IPS-20b (cell line): ENCODE data around the gene CDKN2B-AS1.
"Not testable (repeated sequence)": the region's sequence is repeated elsewhere in the genome, so short reads cannot be mapped to it uniquely, and the experiment has no call there.

Source experiments
- H3K27ac ChIP-seq: one replicate; pipeline ENCODE4 v1.5.1; 2013; ENCODE audit warnings: low read length
- H3K27me3 ChIP-seq: 2 replicates; pipeline ENCODE4 v1.6.1; 2013; ENCODE audit warnings: mild to moderate bottlenecking, low read length, inconsistent platforms; ENCODE audit not compliant: insufficient read depth
- H3K36me3 ChIP-seq: 2 replicates; pipeline ENCODE4 v1.6.1; 2013; ENCODE audit warnings: low read depth, mild to moderate bottlenecking, inconsistent platforms, low read length, moderate library complexity; ENCODE audit not compliant: insufficient read depth
- H3K4me1 ChIP-seq: 2 replicates; pipeline ENCODE4 v1.6.1; 2013; ENCODE audit warnings: mild to moderate bottlenecking, control low read depth, inconsistent platforms, low read length, moderate library complexity; ENCODE audit not compliant: insufficient read depth
- H3K4me3 ChIP-seq: 2 replicates; pipeline ENCODE4 v1.5.1; 2013; ENCODE audit warnings: mild to moderate bottlenecking, low read length, inconsistent platforms
- H3K9ac ChIP-seq: 2 replicates; pipeline ENCODE4 v1.6.1; 2013; ENCODE audit warnings: low read depth, mild to moderate bottlenecking, inconsistent platforms, low read length, moderate library complexity
- H3K9me3 ChIP-seq: 2 replicates; pipeline ENCODE4 v1.6.1; 2013; ENCODE audit warnings: mild to moderate bottlenecking, low read depth, low read length, inconsistent platforms; ENCODE audit not compliant: insufficient read depth

The CDKN2B-AS1 gene

DNA sequence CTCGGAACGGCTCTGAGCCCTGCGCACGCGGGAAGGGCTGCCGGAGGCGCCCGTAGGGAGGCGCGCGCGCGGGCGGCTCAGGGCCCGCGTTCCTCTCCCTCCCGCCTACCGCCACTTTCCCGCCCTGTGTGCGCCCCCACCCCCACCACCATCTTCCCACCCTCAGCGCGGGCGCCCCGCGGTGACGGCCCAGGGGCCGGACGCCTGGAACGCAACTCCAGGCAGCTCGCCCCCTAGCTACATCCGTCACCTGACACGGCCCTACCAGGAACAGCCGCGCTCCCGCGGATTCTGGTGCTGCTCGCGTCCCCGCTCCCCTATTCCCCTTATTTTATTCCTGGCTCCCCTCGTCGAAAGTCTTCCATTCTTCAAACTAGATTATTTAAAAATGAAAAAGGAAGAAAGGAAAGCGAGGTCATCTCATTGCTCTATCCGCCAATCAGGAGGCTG is at the start of gene CDKN2B-AS1:
Gene CDKN2B-AS1, plus strand, starts transcription at position 236 of the 450 bp plus-strand sequence.
- Histone ChIP-seq H3K9me3 (no peaks in the 10 kb centered on the region), H3K27me3 (peaks cover 99% of the 10 kb centered on the region), H3K4me3 (peak within 1 kb of the TSS; percentile 80), H3K4me1 (peaks cover 19% of the 10 kb centered on the region), H3K27ac (no peak within 1 kb of the TSS), H3K9ac (no peak within 1 kb of the TSS), H3K36me3 (no peaks in the 10 kb centered on the region)

DNA sequence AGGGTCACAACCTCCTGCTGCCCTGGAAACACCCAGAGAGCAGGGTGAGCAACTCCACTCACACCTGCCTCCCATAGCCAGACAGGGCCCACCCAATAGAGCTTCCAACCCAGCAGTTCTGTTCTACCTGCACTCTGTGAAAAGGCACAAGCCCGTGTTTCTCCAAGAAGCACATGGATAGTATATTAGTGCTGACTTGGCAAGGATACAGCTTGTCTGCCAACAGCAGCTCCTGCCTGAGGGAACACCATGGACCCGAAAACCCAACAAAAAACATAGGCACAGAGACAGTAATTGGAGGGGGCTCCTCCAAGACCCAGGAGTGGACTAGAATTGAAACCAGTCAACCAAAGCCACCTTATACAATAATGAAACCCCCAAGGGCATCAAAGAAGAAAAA is 49.0 kb upstream of the CDKN2B-AS1 start:
- Histone ChIP-seq H3K36me3 (no peaks in the 10 kb centered on the region), H3K4me1 (no peaks in the 10 kb centered on the region)

DNA sequence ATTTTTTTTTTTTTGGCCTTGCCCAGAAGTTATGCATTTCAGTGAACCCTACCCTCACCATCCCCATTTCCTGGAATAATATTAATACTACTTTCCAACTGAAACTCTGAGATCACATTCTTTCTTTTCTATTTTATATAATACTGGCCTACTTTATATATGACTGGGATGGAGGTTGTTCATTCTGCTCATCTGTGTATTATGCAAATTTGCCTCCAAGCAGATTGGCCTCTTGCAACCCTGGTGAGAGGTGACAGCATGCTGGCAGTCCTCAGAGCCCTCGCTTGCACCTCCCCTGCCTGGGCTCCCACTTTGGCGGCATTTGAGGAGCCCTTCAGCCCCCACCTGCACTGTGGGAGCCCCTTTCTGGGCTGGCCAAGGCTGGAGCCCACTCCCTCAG is 35.8 kb upstream of the CDKN2B-AS1 start:
- no peaks in the 10 kb centered on the region for H3K4me1 ChIP-seq
- no peaks in the 10 kb centered on the region for H3K36me3 ChIP-seq
- no peak overlapping the region for H3K9ac ChIP-seq
- H3K27ac ChIP-seq, result no peak overlapping the region
- H3K9me3 ChIP-seq, result no peaks in the 10 kb centered on the region
- H3K4me3 ChIP-seq, result no peak overlapping the region
- H3K27me3 ChIP-seq, result peaks cover 36% of the 10 kb centered on the region

More for the DNA sequence above, 49.0 kb upstream of the CDKN2B-AS1 start:
- Histone ChIP-seq H3K9ac (no peak overlapping the region), H3K9me3 (no peaks in the 10 kb centered on the region), H3K4me3 (no peak overlapping the region), H3K27me3 (no peaks in the 10 kb centered on the region), H3K27ac (no peak overlapping the region)

DNA sequence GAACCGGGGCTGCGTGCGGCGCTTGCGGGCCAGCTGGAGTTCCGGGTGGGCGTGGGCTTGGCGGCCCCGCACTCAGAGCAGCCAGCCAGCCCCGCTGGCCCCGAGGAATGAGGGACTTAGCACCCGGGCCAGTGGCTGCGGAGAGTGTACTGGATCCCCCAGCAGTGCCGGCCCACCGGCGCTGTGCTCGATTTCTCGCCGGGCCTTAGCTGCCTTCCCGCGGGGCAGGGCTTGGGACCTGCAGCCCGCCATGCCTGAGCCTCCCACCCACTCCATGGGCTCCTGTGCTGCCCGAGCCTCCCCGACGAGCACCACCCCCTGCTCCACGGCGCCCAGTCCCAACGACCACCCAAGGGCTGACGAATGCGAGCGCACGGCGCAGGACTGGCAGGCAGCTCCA is 35.3 kb upstream of the CDKN2B-AS1 start:
- H3K27me3 ChIP-seq, result peaks cover 40% of the 10 kb centered on the region
- not testable (repeated sequence) for H3K9ac ChIP-seq, H3K4me3 ChIP-seq

DNA sequence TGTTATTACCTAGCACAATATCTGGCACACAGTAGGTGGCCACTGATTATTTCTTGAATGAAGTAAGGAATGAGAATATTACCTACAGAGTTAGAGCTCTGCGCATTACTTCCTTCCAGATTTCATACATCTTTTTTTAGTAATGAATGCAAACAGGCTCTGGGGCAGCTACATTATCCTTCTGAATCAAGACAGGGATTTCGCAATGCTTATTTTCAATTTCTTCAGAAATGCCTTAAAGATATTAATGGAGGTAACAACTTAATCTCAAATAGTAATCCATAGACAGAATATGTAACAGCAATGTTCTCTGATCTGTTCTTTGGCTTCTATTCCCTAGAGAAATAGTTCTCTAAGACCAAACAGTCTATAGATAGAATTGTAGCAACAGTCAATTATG is 33.0 kb upstream of the CDKN2B-AS1 start:
- H3K36me3 ChIP-seq, result no peaks in the 10 kb centered on the region
- no peak overlapping the region for H3K4me3 ChIP-seq
- no peak overlapping the region for H3K9ac ChIP-seq
- no peaks in the 10 kb centered on the region; the same call in 1 of the 2 replicates for H3K4me1 ChIP-seq
- peaks cover 63% of the 10 kb centered on the region for H3K27me3 ChIP-seq
- no peaks in the 10 kb centered on the region; the same call in 1 of the 2 replicates for H3K9me3 ChIP-seq
- no peak overlapping the region for H3K27ac ChIP-seq

More for the DNA sequence above, 35.3 kb upstream of the CDKN2B-AS1 start:
- H3K9me3 ChIP-seq, H3K27ac ChIP-seq, H3K36me3 ChIP-seq, H3K4me1 ChIP-seq: not testable (repeated sequence)

DNA sequence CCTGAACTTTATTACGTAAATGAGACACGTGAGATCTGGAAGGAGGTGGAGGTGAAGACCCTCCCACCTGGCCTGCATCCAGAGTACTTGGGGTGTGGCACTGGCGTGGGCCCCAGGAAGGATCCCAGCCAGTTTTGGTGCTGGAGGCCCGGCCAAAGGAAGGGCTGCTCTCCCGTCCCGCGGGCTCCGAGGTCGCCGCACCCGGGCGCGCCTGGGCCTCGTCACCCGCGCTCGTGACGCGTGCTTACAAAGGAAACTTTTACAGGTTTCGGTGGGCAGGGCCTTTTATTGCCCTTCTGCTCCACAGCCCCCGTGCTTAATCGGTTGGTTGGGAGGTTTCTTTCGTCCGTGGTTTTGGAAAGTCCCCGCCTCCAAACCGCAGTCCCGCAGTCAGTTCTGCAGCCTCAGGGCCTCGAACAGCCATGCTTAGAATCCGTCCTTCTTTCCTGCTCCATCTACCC is 29.6 kb upstream of the CDKN2B-AS1 start:
- peaks cover 4% of the 10 kb centered on the region; the same call in 1 of the 2 replicates for H3K4me1 ChIP-seq
- no peak overlapping the region for H3K27ac ChIP-seq
- H3K36me3 ChIP-seq, result no peaks in the 10 kb centered on the region
- no peak overlapping the region for H3K9ac ChIP-seq
- peaks cover 4% of the 10 kb centered on the region; the same call in 1 of the 2 replicates for H3K9me3 ChIP-seq
- H3K27me3 ChIP-seq, result peaks cover 95% of the 10 kb centered on the region
- H3K4me3 ChIP-seq, result peak overlapping the region; percentile 57

GRCh38 chr9:21965401-21965951 is 29.1 kb upstream of the CDKN2B-AS1 start:
- no peaks in the 10 kb centered on the region for H3K36me3 ChIP-seq
- peaks cover 4% of the 10 kb centered on the region; the same call in 1 of the 2 replicates for H3K9me3 ChIP-seq
- H3K9ac ChIP-seq, result no peak overlapping the region
- peaks cover 4% of the 10 kb centered on the region; the same call in 1 of the 2 replicates for H3K4me1 ChIP-seq
- H3K27me3 ChIP-seq, result peaks cover 95% of the 10 kb centered on the region
- peak overlapping the region; percentile 57 for H3K4me3 ChIP-seq
- H3K27ac ChIP-seq, result no peak overlapping the region

DNA sequence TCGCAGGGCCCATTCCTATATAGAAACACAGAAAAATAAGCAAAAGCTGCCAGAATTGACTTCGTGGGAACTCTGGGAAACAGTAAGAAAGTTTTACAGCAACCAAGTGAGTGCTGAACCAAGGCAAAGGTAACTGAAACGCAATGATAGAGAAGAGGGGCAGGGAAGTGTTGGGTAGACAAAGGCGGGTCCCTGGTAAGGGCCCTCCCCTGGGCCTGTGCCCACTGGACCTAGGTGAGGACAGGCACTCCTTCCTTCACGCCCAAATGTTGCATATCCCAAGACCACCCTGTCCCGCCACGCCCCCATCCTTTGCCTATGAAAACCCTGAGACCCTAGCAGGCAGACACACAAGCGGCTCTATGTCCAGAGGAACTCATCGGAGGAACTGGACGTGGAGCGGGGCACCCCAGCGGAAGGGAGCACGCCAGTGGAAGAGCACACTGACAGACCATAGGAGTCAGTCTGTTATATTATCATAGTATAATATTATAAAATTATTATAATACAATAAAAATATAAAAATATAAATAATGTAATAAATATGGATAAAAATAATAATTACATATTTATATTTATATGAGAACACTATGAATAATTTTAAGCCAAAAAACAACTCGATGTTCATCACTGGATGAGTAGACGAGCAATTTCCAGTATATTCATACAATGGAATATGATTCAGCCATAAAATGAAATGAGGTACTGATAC is 28.3 kb upstream of the CDKN2B-AS1 start:
- H3K9ac ChIP-seq, result no peak overlapping the region
- H3K27ac ChIP-seq, result no peak overlapping the region
- peaks cover 99% of the 10 kb centered on the region for H3K27me3 ChIP-seq
- no peak overlapping the region for H3K4me3 ChIP-seq
- H3K9me3 ChIP-seq, result peaks cover 4% of the 10 kb centered on the region; the same call in 1 of the 2 replicates
- H3K4me1 ChIP-seq, result peaks cover 4% of the 10 kb centered on the region; the same call in 1 of the 2 replicates
- H3K36me3 ChIP-seq, result no peaks in the 10 kb centered on the region

DNA sequence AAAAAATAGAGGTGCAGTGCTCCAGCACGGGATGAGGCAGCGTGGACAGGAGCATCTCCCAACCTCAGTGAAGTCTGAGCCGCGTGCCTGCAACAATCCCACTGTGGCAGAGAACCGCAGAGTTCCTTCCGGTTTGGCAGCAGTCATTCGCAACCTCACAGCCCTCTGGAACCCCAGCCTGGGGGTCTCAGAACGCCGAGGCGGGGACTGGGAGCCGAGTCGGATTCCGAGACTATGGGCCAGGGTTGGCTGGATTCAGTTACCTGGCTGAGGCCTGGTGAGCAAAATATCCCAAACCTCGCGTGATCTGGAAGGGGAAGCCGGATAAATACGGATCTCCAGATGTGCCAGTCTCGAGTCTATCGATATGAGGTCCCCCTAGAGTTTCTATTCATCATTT is 27.4 kb upstream of the CDKN2B-AS1 start:
- Histone ChIP-seq H3K9me3 (peaks cover 4% of the 10 kb centered on the region; the same call in 1 of the 2 replicates), H3K4me3 (no peak overlapping the region), H3K9ac (no peak overlapping the region), H3K36me3 (no peaks in the 10 kb centered on the region), H3K27ac (no peak overlapping the region), H3K27me3 (peaks cover 99% of the 10 kb centered on the region), H3K4me1 (peaks cover 4% of the 10 kb centered on the region; the same call in 1 of the 2 replicates)

DNA sequence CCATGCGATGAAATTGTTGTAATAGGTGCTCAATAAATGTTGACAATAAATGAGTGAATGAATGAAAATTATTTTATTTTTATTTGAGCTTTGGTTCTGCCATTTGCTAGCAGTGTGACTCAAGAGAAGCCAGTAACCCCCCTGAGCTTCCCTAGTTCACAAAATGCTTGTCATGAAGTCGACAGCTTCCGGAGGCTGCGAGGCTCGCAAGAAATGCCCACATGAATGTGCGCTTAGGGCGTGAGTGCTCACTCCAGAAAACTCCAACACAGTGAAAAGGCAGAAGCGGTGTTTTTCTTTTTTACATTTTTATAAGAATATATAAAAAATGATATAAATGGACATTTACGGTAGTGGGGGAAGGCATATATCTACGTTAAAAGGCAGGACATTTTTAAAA is 26.9 kb upstream of the CDKN2B-AS1 start:
- no peak overlapping the region for H3K4me3 ChIP-seq
- no peak overlapping the region for H3K27ac ChIP-seq
- no peak overlapping the region for H3K9ac ChIP-seq
- peaks cover 100% of the 10 kb centered on the region for H3K27me3 ChIP-seq
- H3K4me1 ChIP-seq, result peaks cover 4% of the 10 kb centered on the region; the same call in 1 of the 2 replicates
- no peaks in the 10 kb centered on the region for H3K36me3 ChIP-seq
- H3K9me3 ChIP-seq, result peaks cover 4% of the 10 kb centered on the region; the same call in 1 of the 2 replicates

GRCh38 chr9:21968331-21969010 is 26.1 kb upstream of the CDKN2B-AS1 start:
- H3K9ac ChIP-seq, result no peak overlapping the region
- peaks cover 100% of the 10 kb centered on the region for H3K27me3 ChIP-seq
- H3K4me1 ChIP-seq, result peaks cover 4% of the 10 kb centered on the region; the same call in 1 of the 2 replicates
- H3K36me3 ChIP-seq, result no peaks in the 10 kb centered on the region
- H3K27ac ChIP-seq, result no peak overlapping the region
- no peak overlapping the region for H3K4me3 ChIP-seq
- H3K9me3 ChIP-seq, result peaks cover 4% of the 10 kb centered on the region; the same call in 1 of the 2 replicates
